Raji (cell line): ENCODE results near the gene STIM2.

Source experiments
- POLR2A ChIP-seq: IDR thresholded peaks from 2 replicates; pipeline ENCODE4 v1.6.1; 2011; ENCODE audit warnings: low read depth, low read length, control low read depth; ENCODE audit not compliant: insufficient read depth

STIM2 gene

GRCh38 chr4:26943391-26943790 is 82.8 kb downstream of the STIM2 start:
- no peak for TF ChIP-seq POLR2A

GRCh38 chr4:26945794-26946193 is 85.2 kb downstream of the STIM2 start:
- no peak for TF ChIP-seq POLR2A

GRCh38 chr4:26947318-26947717 is 86.7 kb downstream of the STIM2 start:
- TF ChIP-seq POLR2A = no peak

GRCh38 chr4:26950446-26950845 is 89.8 kb downstream of the STIM2 start:
- no peak for TF ChIP-seq POLR2A

GRCh38 chr4:26952891-26953290 is 92.2 kb downstream of the STIM2 start:
- no peak for TF ChIP-seq POLR2A

- no peak for TF ChIP-seq POLR2A
Measured at GRCh38 chr4:26953366-26953765, 92.7 kb downstream of the STIM2 start.

- TF ChIP-seq POLR2A = no peak
Measured at GRCh38 chr4:26953770-26954423, 93.3 kb downstream of the STIM2 start.

GRCh38 chr4:26955241-26955640 is 94.6 kb downstream of the STIM2 start:
- no peak for TF ChIP-seq POLR2A

- no peak for TF ChIP-seq POLR2A
Measured at GRCh38 chr4:26958925-26959653, 98.4 kb downstream of the STIM2 start.

GRCh38 chr4:26959654-26960047 is 99.0 kb downstream of the STIM2 start:
- TF ChIP-seq POLR2A = no peak

GRCh38 chr4:26962720-26963119 is 102.1 kb downstream of the STIM2 start:
- TF ChIP-seq POLR2A = no peak

GRCh38 chr4:26964512-26964911 is 103.9 kb downstream of the STIM2 start:
- TF ChIP-seq POLR2A = no peak

- TF ChIP-seq POLR2A = no peak
Measured at GRCh38 chr4:26964994-26965393, 104.4 kb downstream of the STIM2 start.

GRCh38 chr4:26978387-26979053 is 117.9 kb downstream of the STIM2 start:
- no peak for TF ChIP-seq POLR2A

- TF ChIP-seq POLR2A = no peak
Measured at GRCh38 chr4:26984896-26985295, 124.3 kb downstream of the STIM2 start.

- no peak for TF ChIP-seq POLR2A
Measured at GRCh38 chr4:26985873-26986272, 125.2 kb downstream of the STIM2 start.
